ENCODE measurements around the gene ARHGEF9. TPM values are rescaled to one million over a fixed set of nuclear protein-coding genes. Genes with fewer than 3 reads are reported as not detected.
"Not testable (repeated sequence)": the region's sequence is repeated elsewhere in the genome, so short reads cannot be mapped to it uniquely, and the experiment has no call there.

Gene ARHGEF9
- total RNA-seq, 1 donor from 2014 or later, result 27.5 TPM

DNA sequence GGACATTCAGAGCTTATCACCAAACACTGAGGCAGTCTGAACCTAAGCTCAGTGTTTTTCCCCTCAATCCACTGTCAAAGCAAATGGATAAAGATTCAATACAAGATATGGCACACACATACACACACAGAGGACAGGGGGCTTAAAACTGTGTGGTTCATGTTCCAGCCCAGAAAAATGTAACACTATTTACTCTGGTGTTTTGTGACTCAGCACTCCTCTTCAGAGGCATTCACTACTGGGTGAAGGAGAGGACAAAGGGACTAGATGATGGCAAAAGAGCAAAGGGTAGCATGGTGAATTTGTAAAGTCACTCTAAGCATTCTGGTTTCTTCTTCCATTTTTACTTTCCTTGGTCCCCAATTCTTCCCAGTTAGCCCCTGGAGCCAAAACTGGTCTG is 120.3 kb downstream of the ARHGEF9 start:
- intact Hi-C loops (cut with micrococcal nuclease), result no loop called here

- intact Hi-C loops (cut with micrococcal nuclease), result no loop called here
Measured at GRCh38 chrX:63664083-63664482, 120.9 kb downstream of the ARHGEF9 start.

GRCh38 chrX:63661676-63662075 is 123.3 kb downstream of the ARHGEF9 start:
- intact Hi-C loops (cut with micrococcal nuclease), result no loop called here

DNA sequence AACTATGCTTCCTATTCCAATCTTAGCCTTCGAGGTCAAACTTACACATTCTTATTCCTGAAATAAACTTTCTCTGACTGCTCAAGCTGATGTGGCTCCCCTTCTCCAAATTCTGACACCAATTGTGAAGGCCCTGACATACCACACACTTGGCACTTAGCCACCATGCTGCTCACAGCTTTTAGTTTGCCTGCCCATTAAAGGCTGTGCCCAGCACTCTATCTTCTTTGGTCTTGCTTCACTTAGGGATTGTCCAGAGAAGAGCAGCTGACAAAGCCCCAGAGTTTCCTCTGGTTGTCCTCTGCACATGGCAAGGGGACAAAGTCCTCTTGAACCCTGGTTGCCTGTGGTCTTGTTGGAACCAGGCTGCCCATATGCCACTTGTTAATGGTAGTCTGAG is 126.1 kb downstream of the ARHGEF9 start:
- intact Hi-C loops (cut with micrococcal nuclease), result no loop called here

- intact Hi-C loops (cut with micrococcal nuclease), result no loop called here
Measured at GRCh38 chrX:63657821-63658220, 127.2 kb downstream of the ARHGEF9 start.

DNA sequence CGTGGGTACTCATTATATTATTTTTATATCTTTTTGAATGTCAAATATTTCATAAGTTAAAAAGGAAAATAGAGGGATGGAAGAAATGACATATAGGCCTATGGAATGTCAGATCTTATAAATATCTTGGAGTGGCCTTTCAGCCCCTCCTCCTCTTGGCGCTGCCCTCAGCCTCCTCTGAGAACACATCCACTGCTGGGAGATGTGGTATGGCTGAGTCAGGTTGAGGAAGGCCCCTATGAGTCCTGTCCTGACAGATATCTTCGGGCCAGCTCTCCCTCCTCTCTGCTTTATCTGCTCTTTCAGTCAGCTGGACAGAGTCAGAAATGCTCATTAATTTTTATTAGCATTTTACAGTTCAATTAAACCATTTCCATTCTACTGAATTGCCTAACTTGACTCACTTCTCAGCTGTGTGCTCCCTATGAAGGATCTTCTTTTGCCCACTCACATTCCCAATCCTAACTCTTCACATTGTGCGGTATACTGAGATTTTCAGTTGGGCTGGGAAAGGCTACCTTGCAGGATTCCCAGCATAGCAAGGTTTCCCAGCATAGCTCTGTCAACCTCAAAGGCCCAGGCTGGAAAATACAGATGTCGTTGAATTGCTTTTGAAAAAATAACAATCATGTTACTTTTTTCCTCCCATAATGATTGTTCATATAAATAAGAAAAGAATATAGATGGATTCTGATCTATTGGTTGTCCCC is 128.0 kb downstream of the ARHGEF9 start:
- intact Hi-C loops (cut with micrococcal nuclease), result no loop called here

DNA sequence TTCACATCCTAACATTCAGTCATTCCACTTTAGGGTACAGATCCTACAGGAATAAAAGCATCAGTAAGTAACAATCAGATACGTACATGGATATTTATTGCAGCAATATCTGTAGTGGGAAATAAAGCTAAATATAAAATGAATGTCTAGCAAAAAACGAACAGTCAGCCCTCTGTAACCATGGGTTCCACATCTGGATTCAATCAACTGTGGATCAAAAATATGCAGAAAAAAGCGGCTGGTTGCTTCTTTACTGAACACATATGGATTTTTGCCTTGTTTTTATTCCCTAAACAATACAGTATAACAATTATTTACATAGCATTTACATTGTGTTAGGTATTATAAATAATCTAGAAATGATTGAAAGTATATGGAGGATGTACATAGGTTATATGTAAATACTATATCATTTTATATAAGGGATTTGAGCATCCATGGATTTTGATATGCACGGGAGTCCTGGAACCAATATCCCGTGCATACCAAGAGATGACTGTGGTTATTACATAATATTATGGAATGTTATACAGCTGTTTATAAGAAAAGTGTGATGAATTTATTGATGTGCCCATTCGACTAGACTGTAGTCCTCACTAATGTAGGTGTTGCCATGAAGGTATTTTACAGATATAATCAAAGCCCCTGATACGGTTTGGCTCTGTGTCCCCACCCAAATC is 132.8 kb downstream of the ARHGEF9 start:
- intact Hi-C loops (cut with micrococcal nuclease), result no loop called here

- intact Hi-C loops (cut with micrococcal nuclease), result not testable (repeated sequence)
Measured at GRCh38 chrX:63645748-63646147, 139.3 kb downstream of the ARHGEF9 start.

DNA sequence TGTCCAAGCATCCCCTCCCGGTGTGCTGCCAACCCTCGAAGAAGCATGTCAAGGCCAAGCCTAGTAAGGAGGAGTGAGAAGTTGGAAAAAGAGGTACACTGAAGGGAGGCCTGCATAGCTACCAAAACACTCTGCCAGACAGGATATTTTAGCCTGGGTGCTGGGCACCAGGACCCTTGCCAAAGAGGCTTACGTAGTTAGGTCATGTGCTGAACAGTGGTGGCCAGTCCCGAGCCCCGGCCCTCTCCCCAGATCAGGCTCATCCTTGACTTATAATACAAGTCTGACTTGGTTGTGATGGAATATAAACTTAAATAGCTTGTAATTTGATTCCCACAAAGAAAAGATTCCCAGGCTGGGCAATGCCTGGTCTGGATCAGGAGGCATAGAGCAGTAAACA is 149.3 kb downstream of the ARHGEF9 start:
- intact Hi-C loops (cut with micrococcal nuclease), result no loop called here

GRCh38 chrX:63613531-63614028 is 171.4 kb downstream of the ARHGEF9 start:
- intact Hi-C loops (cut with micrococcal nuclease), result no loop called here

- intact Hi-C loops (cut with micrococcal nuclease), result no loop called here
Measured at GRCh38 chrX:63585936-63586335, 199.1 kb downstream of the ARHGEF9 start.
